ENCODE data around the gene PTPN14.

The PTPN14 gene

DNA sequence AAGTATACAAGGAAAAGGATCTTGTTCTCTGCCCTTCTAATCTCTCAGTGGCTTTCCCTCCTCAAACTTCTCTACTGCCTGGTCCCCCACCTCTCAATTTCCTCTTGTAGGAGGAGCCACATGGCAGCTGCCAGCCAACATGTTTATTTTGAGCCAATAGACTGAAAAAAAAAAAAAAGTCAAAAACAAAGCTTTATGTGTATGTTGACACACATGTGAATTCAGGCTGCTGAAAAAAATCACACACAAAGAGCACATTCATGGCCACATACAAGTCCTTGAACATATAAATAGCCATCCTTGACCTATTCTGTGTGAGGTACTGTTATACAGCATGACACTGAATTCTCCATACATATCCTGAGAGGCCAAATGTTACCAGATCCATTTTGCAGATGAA is 3.7 kb downstream of the PTPN14 start:
- no peaks in the 10 kb centered on the region for H3K27me3 ChIP-seq (ENCODE audit: insufficient read depth, low read length, poor library complexity)
- H3K36me3 ChIP-seq (ENCODE audit: insufficient read depth, low read length): no peaks in the 10 kb centered on the region

DNA sequence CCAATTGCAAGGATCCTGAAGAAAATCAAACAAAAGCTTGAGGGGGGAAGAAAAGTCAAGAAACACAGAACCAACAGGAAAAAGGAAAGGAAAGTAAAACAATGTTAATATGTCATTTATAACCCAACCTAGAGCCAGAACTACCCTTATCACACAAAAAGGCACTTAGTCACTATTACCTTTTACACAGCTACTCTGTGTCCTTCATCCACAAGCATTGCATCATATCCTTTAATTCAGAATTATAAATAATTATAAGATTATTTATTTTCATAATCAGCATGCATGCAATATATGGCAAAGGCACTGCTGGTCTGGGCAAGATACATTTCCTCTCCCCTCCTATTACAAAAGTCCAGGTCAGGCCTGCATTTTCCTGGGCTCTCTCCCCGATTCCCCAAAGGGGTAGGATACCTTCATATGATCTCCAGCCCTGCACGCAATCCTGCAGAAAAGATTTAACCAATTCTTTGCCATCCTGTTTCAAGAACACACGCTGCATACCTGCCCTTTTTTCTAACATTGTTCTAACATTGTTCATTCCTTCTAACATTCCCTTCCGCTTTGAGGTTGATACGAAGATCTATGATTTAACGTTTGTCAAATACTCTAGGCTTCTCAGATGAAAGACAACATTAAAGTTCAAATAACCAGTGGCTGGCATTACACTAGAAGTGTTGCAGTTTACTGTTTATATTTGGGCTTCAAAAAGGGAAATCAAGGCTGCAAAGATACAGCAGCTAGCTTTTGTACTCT is 4.3 kb downstream of the PTPN14 start:
- H4K20me1 ChIP-seq (ENCODE audit: insufficient read depth, low read length): no peaks in the 10 kb centered on the region; the same call in 1 of the 2 replicates
- peaks cover 7% of the 10 kb centered on the region; the same call in 1 of the 2 replicates for H3K79me2 ChIP-seq (ENCODE audit: insufficient read depth, low read length)
- H3K9me3 ChIP-seq (ENCODE audit: insufficient read depth, low read length, severe bottlenecking): no peaks in the 10 kb centered on the region
- DNase-seq: no peak
- no peak for ATAC-seq (ENCODE audit: insufficient read depth, low read depth)
- no peaks in the 10 kb centered on the region for H3K27me3 ChIP-seq (ENCODE audit: insufficient read depth, low read length, poor library complexity)
- no peak overlapping the region for H2AFZ ChIP-seq (ENCODE audit: low read depth, low read length)
- no peak overlapping the region; the same call in 1 of the 2 replicates for H3K4me2 ChIP-seq (ENCODE audit: insufficient read depth, low read length)
- peaks cover 50% of the 10 kb centered on the region for H3K4me1 ChIP-seq (ENCODE audit: insufficient read depth, low read length)
- H3K36me3 ChIP-seq (ENCODE audit: insufficient read depth, low read length): no peaks in the 10 kb centered on the region
- no peak overlapping the region for H3K27ac ChIP-seq (ENCODE audit: low read length)
- TF ChIP-seq EZH2 (IDR thresholded peaks at IDR 0.05; ENCODE audit: borderline replicate concordance, low read depth, low read length, severe bottlenecking): no peak
- TF ChIP-seq, protein P1, sequence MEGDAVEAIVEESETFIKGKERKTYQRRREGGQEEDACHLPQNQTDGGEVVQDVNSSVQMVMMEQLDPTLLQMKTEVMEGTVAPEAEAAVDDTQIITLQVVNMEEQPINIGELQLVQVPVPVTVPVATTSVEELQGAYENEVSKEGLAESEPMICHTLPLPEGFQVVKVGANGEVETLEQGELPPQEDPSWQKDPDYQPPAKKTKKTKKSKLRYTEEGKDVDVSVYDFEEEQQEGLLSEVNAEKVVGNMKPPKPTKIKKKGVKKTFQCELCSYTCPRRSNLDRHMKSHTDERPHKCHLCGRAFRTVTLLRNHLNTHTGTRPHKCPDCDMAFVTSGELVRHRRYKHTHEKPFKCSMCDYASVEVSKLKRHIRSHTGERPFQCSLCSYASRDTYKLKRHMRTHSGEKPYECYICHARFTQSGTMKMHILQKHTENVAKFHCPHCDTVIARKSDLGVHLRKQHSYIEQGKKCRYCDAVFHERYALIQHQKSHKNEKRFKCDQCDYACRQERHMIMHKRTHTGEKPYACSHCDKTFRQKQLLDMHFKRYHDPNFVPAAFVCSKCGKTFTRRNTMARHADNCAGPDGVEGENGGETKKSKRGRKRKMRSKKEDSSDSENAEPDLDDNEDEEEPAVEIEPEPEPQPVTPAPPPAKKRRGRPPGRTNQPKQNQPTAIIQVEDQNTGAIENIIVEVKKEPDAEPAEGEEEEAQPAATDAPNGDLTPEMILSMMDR (IDR thresholded peaks at IDR 0.05; ENCODE audit: borderline replicate concordance, extremely low read depth, low read length, poor library complexity, severe bottlenecking): no peak
- no peak overlapping the region for H3K9ac ChIP-seq (ENCODE audit: low read depth, low read length)
- no peak overlapping the region for H3K4me3 ChIP-seq (ENCODE audit: low read depth in 1 of 2, low read length in 2 of 2)

More for the DNA sequence above, 3.7 kb downstream of the PTPN14 start:
- peaks cover 1% of the 10 kb centered on the region; the same call in 1 of the 2 replicates for H3K79me2 ChIP-seq (ENCODE audit: insufficient read depth, low read length)
- H3K27ac ChIP-seq (ENCODE audit: low read length): no peak overlapping the region
- no peak overlapping the region for H3K9ac ChIP-seq (ENCODE audit: low read depth, low read length)
- H3K4me2 ChIP-seq (ENCODE audit: insufficient read depth, low read length): peak overlapping the region; percentile 2; the same call in 1 of the 2 replicates
- no peak for ATAC-seq (ENCODE audit: insufficient read depth, low read depth)
- no peak for DNase-seq
- peaks cover 57% of the 10 kb centered on the region for H3K4me1 ChIP-seq (ENCODE audit: insufficient read depth, low read length)
- H2AFZ ChIP-seq (ENCODE audit: low read depth, low read length): no peak overlapping the region
- no peak for TF ChIP-seq EZH2 (IDR thresholded peaks at IDR 0.05; ENCODE audit: borderline replicate concordance, low read depth, low read length, severe bottlenecking)
- TF ChIP-seq, protein P1 (IDR thresholded peaks at IDR 0.05; ENCODE audit: borderline replicate concordance, extremely low read depth, low read length, poor library complexity, severe bottlenecking): no peak
- H4K20me1 ChIP-seq (ENCODE audit: insufficient read depth, low read length): no peaks in the 10 kb centered on the region; the same call in 1 of the 2 replicates
- H3K4me3 ChIP-seq (ENCODE audit: low read depth in 1 of 2, low read length in 2 of 2): no peak overlapping the region
- H3K9me3 ChIP-seq (ENCODE audit: insufficient read depth, low read length, severe bottlenecking): no peaks in the 10 kb centered on the region

DNA sequence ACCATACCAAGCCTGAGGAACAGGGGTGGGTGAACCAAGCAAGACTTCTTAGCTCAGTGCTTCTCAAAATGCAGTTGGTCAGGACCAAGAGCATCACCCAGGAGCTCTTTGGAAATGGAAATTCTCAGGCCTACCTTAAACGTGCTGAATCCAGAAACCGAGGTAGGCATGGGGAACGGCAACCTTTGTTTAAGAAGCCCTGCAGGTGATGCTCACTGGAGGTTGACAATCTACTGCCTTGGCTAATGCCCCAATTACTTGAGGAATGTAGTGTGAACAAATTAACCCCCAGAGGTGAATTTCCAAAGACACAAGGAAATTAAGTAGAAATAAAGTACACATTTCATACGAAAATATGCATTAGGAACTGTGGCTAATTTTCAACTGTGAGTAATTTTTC is 5.3 kb downstream of the PTPN14 start:
- H3K27ac ChIP-seq (ENCODE audit: low read length): no peak overlapping the region
- no peak overlapping the region for H3K4me3 ChIP-seq (ENCODE audit: low read depth in 1 of 2, low read length in 2 of 2)

More for the DNA sequence above, 5.3 kb downstream of the PTPN14 start:
- TF ChIP-seq, protein P1 (IDR thresholded peaks at IDR 0.05; ENCODE audit: borderline replicate concordance, extremely low read depth, low read length, poor library complexity, severe bottlenecking): no peak
- TF ChIP-seq EZH2 (IDR thresholded peaks at IDR 0.05; ENCODE audit: borderline replicate concordance, low read depth, low read length, severe bottlenecking): no peak
- ATAC-seq (ENCODE audit: insufficient read depth, low read depth) (no peak), DNase-seq (no peak)
- Histone ChIP-seq H3K79me2 (ENCODE audit: insufficient read depth, low read length) (peaks cover 7% of the 10 kb centered on the region; the same call in 1 of the 2 replicates), H3K4me1 (ENCODE audit: insufficient read depth, low read length) (peaks cover 46% of the 10 kb centered on the region), H2AFZ (ENCODE audit: low read depth, low read length) (no peak overlapping the region), H3K27me3 (ENCODE audit: insufficient read depth, low read length, poor library complexity) (no peaks in the 10 kb centered on the region), H3K9me3 (ENCODE audit: insufficient read depth, low read length, severe bottlenecking) (no peaks in the 10 kb centered on the region), H3K4me2 (ENCODE audit: insufficient read depth, low read length) (no peak overlapping the region), H4K20me1 (ENCODE audit: insufficient read depth, low read length) (no peaks in the 10 kb centered on the region; the same call in 1 of the 2 replicates), H3K36me3 (ENCODE audit: insufficient read depth, low read length) (no peaks in the 10 kb centered on the region), H3K9ac (ENCODE audit: low read depth, low read length) (no peak overlapping the region)
